Osteocyte (in vitro differentiated cells): ENCODE results near the gene FAM131C. TPM values are rescaled to one million over a fixed set of nuclear protein-coding genes. Genes with fewer than 3 reads are reported as not detected.

Experiments
- DNase-seq: peaks from one replicate; pipeline ENCODE4 v3.0.0; 2021; ENCODE audit warnings: mixed read lengths; ENCODE audit not compliant: unreplicated experiment; ENCODE audit errors: extremely low spot score
- H3K27ac Mint-ChIP-seq: one replicate; pipeline ENCODE4 v1.8.0; 2021; ENCODE audit warnings: mild to moderate bottlenecking, mixed read lengths; ENCODE audit not compliant: unreplicated experiment
- H3K27me3 Mint-ChIP-seq: one replicate; pipeline ENCODE4 v1.8.0; 2021; ENCODE audit warnings: mixed read lengths; ENCODE audit not compliant: unreplicated experiment
- H3K36me3 Mint-ChIP-seq: one replicate; pipeline ENCODE4 v1.8.0; 2021; ENCODE audit warnings: mixed read lengths; ENCODE audit not compliant: unreplicated experiment
- H3K4me1 Mint-ChIP-seq: one replicate; pipeline ENCODE4 v1.8.0; 2021; ENCODE audit warnings: mixed read lengths; ENCODE audit not compliant: unreplicated experiment
- H3K4me3 Mint-ChIP-seq: one replicate; pipeline ENCODE4 v1.8.0; 2021; ENCODE audit warnings: mild to moderate bottlenecking, moderate library complexity, mixed read lengths; ENCODE audit not compliant: unreplicated experiment
- H3K9me3 Mint-ChIP-seq: one replicate; pipeline ENCODE4 v1.8.0; 2021; ENCODE audit warnings: mixed read lengths; ENCODE audit not compliant: unreplicated experiment
- total RNA-seq: library from RNA; stranded (reverse); gene quantifications from 2 replicates; pipeline ENCODE4 v1.2.1, GENCODE V29; 2021
- TF ChIP-seq, protein P1 (sequence below): fragments of 200-600 bp; sonication (generic); IDR thresholded peaks from 2 replicates; pipeline ENCODE4 v1.5.0; 2021; ENCODE audit warnings: antibody characterized with exemption, mild to moderate bottlenecking, moderate library complexity

The FAM131C gene
- total RNA-seq, 1 donor from 2014 or later, result 0.73 TPM

DNA sequence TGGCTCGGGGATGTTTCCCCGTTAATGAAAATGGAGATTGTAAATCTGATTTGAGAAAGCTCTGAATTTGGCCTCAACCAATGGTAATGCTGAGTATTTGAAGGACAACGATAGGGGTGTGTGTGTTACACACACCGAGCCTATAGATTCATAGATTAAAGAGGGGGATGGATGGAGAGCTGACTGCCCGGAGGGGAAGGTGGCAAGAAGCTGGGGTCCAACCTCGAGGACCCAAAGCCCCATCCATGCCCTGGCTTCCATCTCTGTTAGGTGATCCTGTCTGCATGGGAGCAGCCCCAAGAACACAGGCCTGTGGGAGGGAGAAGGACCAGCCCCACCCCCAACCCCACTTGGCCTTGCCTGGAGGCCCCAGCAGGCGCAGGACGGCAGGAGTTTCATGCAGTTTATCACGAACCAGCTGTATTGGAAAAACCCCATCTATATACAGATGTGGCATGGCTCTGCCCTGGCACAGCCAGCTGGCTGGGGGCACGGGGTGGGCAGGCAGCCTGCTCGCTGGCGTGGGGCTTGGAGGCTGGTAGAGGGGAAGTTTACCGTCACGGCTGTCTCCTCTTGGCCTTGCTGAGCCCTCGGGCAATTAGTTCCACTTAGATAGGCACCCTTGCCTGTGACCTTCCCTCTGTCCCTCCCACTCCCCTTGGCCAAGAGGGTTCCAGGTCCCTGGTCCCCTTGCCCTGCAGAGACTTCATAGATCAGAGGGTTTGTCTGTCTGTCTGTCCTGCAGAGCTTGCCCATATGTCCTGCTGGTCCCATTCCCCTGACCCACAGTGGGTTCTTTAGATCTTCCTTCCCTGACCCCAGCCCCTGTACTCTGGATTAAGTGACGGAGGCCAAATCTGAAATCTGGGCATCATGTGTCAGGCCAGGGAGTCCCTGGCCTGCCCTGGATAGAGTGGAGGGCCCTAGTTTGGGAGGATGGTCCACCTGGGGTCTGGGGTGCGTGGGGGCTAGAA, 58.7 kb downstream of the FAM131C start:
- TF ChIP-seq, protein P1, sequence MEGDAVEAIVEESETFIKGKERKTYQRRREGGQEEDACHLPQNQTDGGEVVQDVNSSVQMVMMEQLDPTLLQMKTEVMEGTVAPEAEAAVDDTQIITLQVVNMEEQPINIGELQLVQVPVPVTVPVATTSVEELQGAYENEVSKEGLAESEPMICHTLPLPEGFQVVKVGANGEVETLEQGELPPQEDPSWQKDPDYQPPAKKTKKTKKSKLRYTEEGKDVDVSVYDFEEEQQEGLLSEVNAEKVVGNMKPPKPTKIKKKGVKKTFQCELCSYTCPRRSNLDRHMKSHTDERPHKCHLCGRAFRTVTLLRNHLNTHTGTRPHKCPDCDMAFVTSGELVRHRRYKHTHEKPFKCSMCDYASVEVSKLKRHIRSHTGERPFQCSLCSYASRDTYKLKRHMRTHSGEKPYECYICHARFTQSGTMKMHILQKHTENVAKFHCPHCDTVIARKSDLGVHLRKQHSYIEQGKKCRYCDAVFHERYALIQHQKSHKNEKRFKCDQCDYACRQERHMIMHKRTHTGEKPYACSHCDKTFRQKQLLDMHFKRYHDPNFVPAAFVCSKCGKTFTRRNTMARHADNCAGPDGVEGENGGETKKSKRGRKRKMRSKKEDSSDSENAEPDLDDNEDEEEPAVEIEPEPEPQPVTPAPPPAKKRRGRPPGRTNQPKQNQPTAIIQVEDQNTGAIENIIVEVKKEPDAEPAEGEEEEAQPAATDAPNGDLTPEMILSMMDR, result no peak
- H3K27me3 Mint-ChIP-seq, result no peaks in the 10 kb centered on the region
- no peaks in the 10 kb centered on the region for H3K9me3 Mint-ChIP-seq
- no peak overlapping the region for H3K4me3 Mint-ChIP-seq
- DNase-seq, result no peak
- H3K36me3 Mint-ChIP-seq, result no peaks in the 10 kb centered on the region
- H3K27ac Mint-ChIP-seq, result peak overlapping the region; percentile 38
- peaks cover 62% of the 10 kb centered on the region for H3K4me1 Mint-ChIP-seq

DNA sequence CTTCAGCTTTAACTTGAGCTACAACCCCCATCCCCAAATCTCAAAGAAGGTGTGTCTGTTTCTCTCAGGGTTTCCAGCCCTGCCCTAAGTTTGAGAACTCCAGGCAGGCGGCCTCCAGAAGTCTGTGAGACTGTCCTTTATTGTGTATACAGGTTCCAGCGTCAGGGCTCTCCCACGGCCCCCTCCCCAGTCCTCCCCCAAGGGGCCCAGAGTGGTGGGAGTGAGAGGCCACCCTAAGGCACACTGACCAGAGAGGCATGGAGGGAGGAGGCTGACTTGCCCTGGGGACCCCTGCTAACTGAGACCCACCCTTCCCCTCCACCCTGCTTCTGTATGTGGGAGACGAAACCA, 59.6 kb downstream of the FAM131C start:
- H3K4me3 Mint-ChIP-seq, result no peak overlapping the region

DNA sequence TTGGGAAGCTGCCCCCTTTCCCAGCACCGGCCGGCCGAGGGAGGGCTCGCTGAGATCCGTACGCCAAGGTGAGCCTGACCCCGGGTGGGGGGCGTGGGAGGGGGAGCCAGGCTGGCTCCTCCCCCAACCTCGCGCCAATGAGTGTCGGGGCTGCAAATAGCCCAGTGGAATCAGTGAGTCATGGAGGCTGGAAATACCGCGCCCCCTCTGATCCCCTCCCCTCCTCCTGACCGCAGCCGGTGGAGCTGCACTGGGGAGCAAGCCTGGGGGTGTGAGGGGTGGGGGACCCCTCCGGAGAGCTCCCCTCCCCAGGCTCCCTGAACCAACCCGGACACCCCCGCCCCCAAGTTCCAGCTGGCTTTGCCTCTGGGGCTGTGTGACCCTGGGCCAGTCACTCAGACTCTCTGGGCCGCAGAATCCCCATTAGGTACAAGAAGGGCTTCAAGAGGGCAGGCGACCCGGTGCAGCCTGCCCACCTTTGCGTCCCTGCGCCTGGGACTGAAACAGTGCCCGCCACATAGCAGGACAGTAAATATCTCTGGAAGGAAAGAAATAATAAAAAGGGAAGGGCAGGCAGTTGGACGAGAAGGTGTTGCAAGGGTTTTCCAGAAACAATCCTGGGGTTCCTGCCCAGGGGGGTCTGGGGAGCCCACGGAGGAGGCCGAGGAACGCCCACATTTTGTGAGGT, 60.1 kb downstream of the FAM131C start:
- Mint-ChIP-seq H3K27me3 (no peaks in the 10 kb centered on the region), H3K27ac (peak overlapping the region; percentile 84), H3K36me3 (no peaks in the 10 kb centered on the region), H3K4me3 (no peak overlapping the region), H3K4me1 (peaks cover 50% of the 10 kb centered on the region), H3K9me3 (no peaks in the 10 kb centered on the region)
- DNase-seq, result no peak
- TF ChIP-seq, protein P1, result no peak

More for the DNA sequence above, 59.6 kb downstream of the FAM131C start:
- H3K27ac Mint-ChIP-seq, result peak overlapping the region; percentile 84
- TF ChIP-seq, protein P1, result no peak
- DNase-seq, result no peak
- no peaks in the 10 kb centered on the region for H3K27me3 Mint-ChIP-seq
- H3K4me1 Mint-ChIP-seq, result peaks cover 53% of the 10 kb centered on the region
- no peaks in the 10 kb centered on the region for H3K36me3 Mint-ChIP-seq
- H3K9me3 Mint-ChIP-seq, result no peaks in the 10 kb centered on the region

DNA sequence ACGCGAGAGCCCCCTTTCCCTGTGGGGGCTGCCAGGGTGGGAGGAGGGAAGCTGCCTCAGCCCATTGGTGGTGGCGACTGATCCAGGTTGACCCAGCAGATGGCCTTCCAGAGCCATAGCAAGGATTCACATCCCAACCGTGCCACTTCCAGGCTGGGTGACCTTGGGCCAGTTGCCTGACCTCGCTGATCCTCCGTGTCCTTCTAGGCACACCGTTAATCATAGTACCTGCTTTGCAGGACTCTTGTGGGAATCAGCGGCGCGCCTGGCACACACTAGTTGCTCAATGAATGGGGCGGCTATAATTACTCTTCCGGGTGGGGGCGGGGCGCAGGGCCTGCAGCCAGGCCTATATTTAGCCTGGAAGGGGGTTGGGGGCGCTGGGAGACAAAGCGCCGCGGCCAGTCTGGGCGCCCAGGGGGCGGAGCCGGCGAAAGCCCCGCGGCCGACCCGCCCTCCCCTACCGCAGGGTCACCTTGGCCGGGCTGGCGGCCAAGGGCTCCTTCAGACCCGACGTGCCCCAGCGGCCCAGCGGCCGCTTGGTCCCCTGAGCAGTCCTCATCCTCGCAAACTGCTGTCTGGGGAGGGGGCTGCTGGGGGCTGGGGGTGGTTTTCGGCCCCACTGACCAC, 60.7 kb downstream of the FAM131C start:
- H3K9me3 Mint-ChIP-seq, result no peaks in the 10 kb centered on the region
- no peaks in the 10 kb centered on the region for H3K27me3 Mint-ChIP-seq
- TF ChIP-seq, protein P1, result no peak
- no peak for DNase-seq
- no peak overlapping the region for H3K27ac Mint-ChIP-seq
- no peaks in the 10 kb centered on the region for H3K36me3 Mint-ChIP-seq
- no peak overlapping the region for H3K4me3 Mint-ChIP-seq
- peaks cover 43% of the 10 kb centered on the region for H3K4me1 Mint-ChIP-seq
